HG02981 (cell line): ENCODE measurements around the gene CPED1.

Experiments
- ATAC-seq: cut with Tn5 transposase; IDR thresholded peaks from one replicate; pipeline ENCODE4 v1.9.1; 2021; ENCODE audit warnings: mild to moderate bottlenecking, moderate library complexity; ENCODE audit not compliant: unreplicated experiment

CPED1 gene

GRCh38 chr7:121331574-121331973 is 343.1 kb downstream of the CPED1 start:
- ATAC-seq, result no peak

GRCh38 chr7:121334376-121334775 is 345.9 kb downstream of the CPED1 start:
- ATAC-seq, result no peak

- ATAC-seq, result no peak
Measured at GRCh38 chr7:121334875-121335648, 346.6 kb downstream of the CPED1 start.

GRCh38 chr7:121336579-121336978 is 348.1 kb downstream of the CPED1 start:
- no peak for ATAC-seq

- no peak for ATAC-seq
Measured at GRCh38 chr7:121337398-121337797, 348.9 kb downstream of the CPED1 start.

- ATAC-seq, result no peak
Measured at GRCh38 chr7:121339082-121339481, 350.6 kb downstream of the CPED1 start.

- ATAC-seq, result no peak
Measured at GRCh38 chr7:121341933-121342332, 353.4 kb downstream of the CPED1 start.

GRCh38 chr7:121342631-121343030 is 354.1 kb downstream of the CPED1 start:
- ATAC-seq, result no peak

GRCh38 chr7:121343302-121343701 is 354.8 kb downstream of the CPED1 start:
- no peak for ATAC-seq

GRCh38 chr7:121344093-121344492 is 355.6 kb downstream of the CPED1 start:
- ATAC-seq, result no peak

- no peak for ATAC-seq
Measured at GRCh38 chr7:121344497-121344896, 356.0 kb downstream of the CPED1 start.
